CD4-positive, CD25-positive, alpha-beta regulatory T cell (primary cell): ENCODE results near the gene NOXO1. TPM values are rescaled to one million over a fixed set of nuclear protein-coding genes. Genes with fewer than 3 reads are reported as not detected.

Source experiments
- ATAC-seq, 2 donors: fragments of 150-1000 bp; cut with Tn5 transposase; one replicate each; pipeline ENCODE4 v1.10.0; 2021; ENCODE audit warnings: low read depth in 2 of 2, moderate number of reproducible peaks in 2 of 2, moderate library complexity in 1 of 2
- DNase-seq, 3 donors: peaks; one replicate each; pipeline versions ENCODE4 v3.0.0 to v3.0.0-alpha.2; 2012 to 2022; ENCODE audit warnings: mixed read lengths in 1 of 3
- H3K27ac ChIP-seq: one replicate; pipeline ENCODE4 v1.7.0; 2013; ENCODE audit warnings: mild to moderate bottlenecking, low read length; ENCODE audit not compliant: insufficient read depth, poor library complexity, severe bottlenecking
- H3K27me3 ChIP-seq: one replicate; pipeline ENCODE4 v1.7.0; 2013; ENCODE audit warnings: low read length; ENCODE audit not compliant: control insufficient read depth, insufficient read depth
- H3K36me3 ChIP-seq: one replicate; pipeline ENCODE4 v1.7.0; 2013; ENCODE audit warnings: mild to moderate bottlenecking, low read length, moderate library complexity; ENCODE audit not compliant: control insufficient read depth, insufficient read depth
- H3K4me1 ChIP-seq: 2 replicates; pipeline ENCODE4 v1.7.0; 2013; ENCODE audit warnings: mild to moderate bottlenecking, low read length; ENCODE audit not compliant: insufficient read depth, control insufficient read depth, poor library complexity, severe bottlenecking
- H3K4me3 ChIP-seq: one replicate; pipeline ENCODE4 v1.7.0; 2013; ENCODE audit warnings: low read depth, mild to moderate bottlenecking, low read length, moderate library complexity
- H3K9me3 ChIP-seq, 2 experiments: 1 replicate in 1 of 2; 2 replicates in 1 of 2; pipeline ENCODE4 v1.7.0; 2013; ENCODE audit warnings: low read length in 2 of 2, mild to moderate bottlenecking in 1 of 2, moderate library complexity in 1 of 2; ENCODE audit not compliant: control insufficient read depth in 2 of 2
- H3K27ac Mint-ChIP-seq, 3 donors: one replicate each; pipeline ENCODE4 v1.8.0; 2020 to 2022; ENCODE audit warnings: mild to moderate bottlenecking in 3 of 3, mixed read lengths in 3 of 3, moderate library complexity in 2 of 3
- H3K27me3 Mint-ChIP-seq: one replicate; pipeline ENCODE4 v1.8.0; 2022; ENCODE audit warnings: mild to moderate bottlenecking, mixed read lengths
- H3K36me3 Mint-ChIP-seq: one replicate; pipeline ENCODE4 v1.8.0; 2020; ENCODE audit warnings: mixed read lengths
- H3K4me1 Mint-ChIP-seq, 4 donors: one replicate each; pipeline ENCODE4 v1.8.0; 2020 to 2022; ENCODE audit warnings: mixed read lengths in 4 of 4, mild to moderate bottlenecking in 1 of 4
- H3K4me3 Mint-ChIP-seq, 4 donors: one replicate each; pipeline ENCODE4 v1.8.0; 2020 to 2022; ENCODE audit warnings: mild to moderate bottlenecking in 4 of 4, mixed read lengths in 4 of 4, moderate library complexity in 3 of 4
- H3K9me3 Mint-ChIP-seq, 7 donors: one replicate each; pipeline ENCODE4 v1.8.0; 2020 to 2022; ENCODE audit warnings: mixed read lengths in 7 of 7, mild to moderate bottlenecking in 3 of 7, moderate library complexity in 2 of 7
- polyA plus RNA-seq, 4 donors: library from polyadenylated mRNA; unstranded; fragments of 300-500 nt; fragmentation: Illumina TruSeq; gene quantifications; one replicate each; pipeline ENCODE4 v1.2.3, GENCODE V29; 2021
- total RNA-seq: library from RNA; stranded (reverse); gene quantifications from one replicate; pipeline ENCODE4 v1.2.3, GENCODE V29; 2022

Gene NOXO1, protein sequence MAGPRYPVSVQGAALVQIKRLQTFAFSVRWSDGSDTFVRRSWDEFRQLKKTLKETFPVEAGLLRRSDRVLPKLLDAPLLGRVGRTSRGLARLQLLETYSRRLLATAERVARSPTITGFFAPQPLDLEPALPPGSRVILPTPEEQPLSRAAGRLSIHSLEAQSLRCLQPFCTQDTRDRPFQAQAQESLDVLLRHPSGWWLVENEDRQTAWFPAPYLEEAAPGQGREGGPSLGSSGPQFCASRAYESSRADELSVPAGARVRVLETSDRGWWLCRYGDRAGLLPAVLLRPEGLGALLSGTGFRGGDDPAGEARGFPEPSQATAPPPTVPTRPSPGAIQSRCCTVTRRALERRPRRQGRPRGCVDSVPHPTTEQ
- total RNA-seq (0.47 TPM), polyA plus RNA-seq (under 1 TPM in 2 of 4 donors, not detected in 2; 0.16 to 0.35 TPM)

DNA sequence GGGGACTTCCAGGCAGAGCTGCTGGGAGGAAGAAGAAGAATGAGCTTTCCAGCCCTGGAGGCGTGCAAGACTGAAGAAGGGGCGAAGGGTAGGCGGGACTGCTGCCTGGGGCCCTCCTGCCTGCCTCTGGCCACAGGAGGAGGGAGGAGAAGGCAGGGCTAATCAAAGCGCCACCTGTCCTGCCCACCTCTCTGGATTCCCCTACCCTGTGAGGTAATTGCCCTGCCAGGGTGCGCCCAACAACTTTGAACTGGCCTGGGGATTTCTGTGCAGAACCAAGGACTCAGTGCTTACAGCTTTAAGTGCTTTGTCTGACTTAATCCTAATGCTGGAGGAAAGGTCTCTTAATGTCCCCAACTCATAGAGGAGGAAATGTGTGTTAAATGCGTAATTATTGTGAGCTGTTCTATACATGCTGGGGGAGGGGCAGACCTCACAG lies at the start of gene NOXO1:
TSS of gene NOXO1 (minus strand) at position 72 of the 439 bp plus-strand sequence. CDS start 290 bp downstream, outside the sequence.
- Histone ChIP-seq H3K27me3 (peaks cover 11% of the 10 kb centered on the region), H3K4me3 (no peak within 1 kb of the TSS), H3K36me3 (peaks cover 17% of the 10 kb centered on the region), H3K27ac (no peak within 1 kb of the TSS), H3K9me3 (no peaks in the 10 kb centered on the region), H3K4me1 (peaks cover 25% of the 10 kb centered on the region)
- H3K4me1 Mint-ChIP-seq: peaks cover 0 to 19% (median 6%) of the 10 kb centered on the region in 4 donors
- ATAC-seq (no peak), DNase-seq (no peak)
- peak within 1 kb of the TSS; percentile 72 to 92 (median 86) for H3K4me3 Mint-ChIP-seq
- H3K27me3 Mint-ChIP-seq: peaks cover 27% of the 10 kb centered on the region
- H3K36me3 Mint-ChIP-seq: no peaks in the 10 kb centered on the region
- no peak within 1 kb of the TSS for H3K27ac Mint-ChIP-seq
- no peaks in the 10 kb centered on the region for H3K9me3 Mint-ChIP-seq

DNA sequence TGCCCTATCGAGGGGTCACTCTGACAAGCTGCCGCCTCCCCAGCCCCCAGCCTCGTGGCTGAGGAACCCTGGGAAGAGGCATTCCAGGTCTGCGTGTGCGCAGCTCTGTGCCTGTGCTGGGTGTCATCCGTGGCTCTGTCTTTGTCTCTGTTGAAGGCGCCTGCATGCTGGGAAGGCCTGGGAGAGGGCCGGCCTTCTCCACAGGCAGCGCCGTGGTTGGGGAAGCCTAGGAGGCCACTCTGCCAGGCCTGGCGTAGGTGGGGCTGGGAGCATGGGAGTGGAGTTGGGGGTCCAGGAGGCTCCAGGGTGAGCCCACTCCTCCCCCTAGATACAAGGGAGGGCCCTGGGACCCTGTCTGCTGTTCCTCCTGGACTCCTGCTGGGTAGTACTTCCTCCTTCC lies 48.8 kb upstream of the NOXO1 start:
- Mint-ChIP-seq H3K36me3 (no peaks in the 10 kb centered on the region), H3K27ac (peak overlapping the region in 1 of 3 donors; percentile 56), H3K9me3 (no peaks in the 10 kb centered on the region), H3K4me1 (peaks cover 0 to 11% (median 2%) of the 10 kb centered on the region in 4 donors), H3K4me3 (peak overlapping the region in 3 of 4 donors; percentile 21 to 43 (median 28)), H3K27me3 (peaks cover 16% of the 10 kb centered on the region)
- Histone ChIP-seq H3K4me1 (peaks cover 14% of the 10 kb centered on the region), H3K9me3 (no peaks in the 10 kb centered on the region), H3K4me3 (no peak overlapping the region), H3K36me3 (no peaks in the 10 kb centered on the region), H3K27me3 (no peaks in the 10 kb centered on the region), H3K27ac (no peak overlapping the region)
- ATAC-seq: no peak
- no peak for DNase-seq

DNA sequence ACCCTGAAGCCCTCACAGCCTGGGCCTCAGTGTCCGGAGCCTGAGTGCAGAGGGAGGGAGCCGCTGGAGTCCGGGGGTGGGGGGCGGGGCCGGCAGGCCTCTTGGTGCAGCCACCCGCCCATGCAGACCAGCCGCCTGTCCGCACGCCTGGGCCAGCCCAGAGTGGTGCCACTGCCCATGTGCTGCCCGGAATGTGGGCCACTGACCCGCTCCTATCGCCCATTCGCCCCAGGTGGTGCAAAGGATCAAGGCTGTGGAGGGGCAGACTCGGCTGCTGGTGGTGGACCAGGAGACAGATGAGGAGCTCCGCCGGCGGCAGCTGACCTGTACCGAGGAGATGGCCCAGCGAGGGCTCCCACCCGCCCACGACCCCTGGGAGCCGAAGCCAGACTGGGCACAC lies 48.1 kb upstream of the NOXO1 start:
- no peak overlapping the region for H3K27ac Mint-ChIP-seq
- peaks cover 18% of the 10 kb centered on the region for H3K27me3 Mint-ChIP-seq
- Histone ChIP-seq H3K36me3 (no peaks in the 10 kb centered on the region), H3K27me3 (no peaks in the 10 kb centered on the region), H3K4me1 (peaks cover 14% of the 10 kb centered on the region), H3K27ac (no peak overlapping the region), H3K4me3 (no peak overlapping the region), H3K9me3 (no peaks in the 10 kb centered on the region)
- H3K4me3 Mint-ChIP-seq: peak overlapping the region in 1 of 4 donors; percentile 21
- H3K4me1 Mint-ChIP-seq: peaks cover 0 to 11% (median 2%) of the 10 kb centered on the region in 4 donors
- no peaks in the 10 kb centered on the region for H3K9me3 Mint-ChIP-seq
- H3K36me3 Mint-ChIP-seq: no peaks in the 10 kb centered on the region
- no peak for ATAC-seq
- no peak for DNase-seq

DNA sequence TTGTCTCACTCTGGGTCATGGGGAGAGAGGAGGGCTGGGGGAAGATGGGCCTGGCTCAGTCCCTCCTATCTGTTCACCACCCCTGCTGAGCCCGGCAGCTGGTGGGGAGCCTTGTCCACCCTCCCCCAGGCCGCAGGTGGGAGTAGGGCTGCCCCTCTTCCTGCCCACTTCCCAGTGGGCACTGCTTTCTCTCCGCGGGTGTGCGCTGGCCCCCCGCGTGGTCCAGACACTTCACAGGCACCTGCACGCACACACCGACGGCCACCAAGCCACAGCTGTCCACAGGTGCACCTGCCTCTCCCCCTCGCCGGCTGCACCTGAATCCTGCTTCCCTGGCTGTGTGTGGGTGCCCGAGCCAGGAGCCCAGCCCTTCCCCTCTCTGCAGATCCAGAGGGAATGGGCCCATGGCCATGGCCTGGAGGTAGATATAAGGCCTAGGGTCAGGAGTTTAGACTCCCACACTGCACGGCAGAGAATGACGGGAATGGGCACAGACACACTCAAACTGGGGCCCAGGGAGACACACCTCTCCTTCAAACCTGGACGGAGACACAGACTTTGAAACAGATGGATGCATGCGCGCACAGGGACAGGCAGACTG lies 47.5 kb upstream of the NOXO1 start:
- H3K27me3 ChIP-seq: no peaks in the 10 kb centered on the region

DNA sequence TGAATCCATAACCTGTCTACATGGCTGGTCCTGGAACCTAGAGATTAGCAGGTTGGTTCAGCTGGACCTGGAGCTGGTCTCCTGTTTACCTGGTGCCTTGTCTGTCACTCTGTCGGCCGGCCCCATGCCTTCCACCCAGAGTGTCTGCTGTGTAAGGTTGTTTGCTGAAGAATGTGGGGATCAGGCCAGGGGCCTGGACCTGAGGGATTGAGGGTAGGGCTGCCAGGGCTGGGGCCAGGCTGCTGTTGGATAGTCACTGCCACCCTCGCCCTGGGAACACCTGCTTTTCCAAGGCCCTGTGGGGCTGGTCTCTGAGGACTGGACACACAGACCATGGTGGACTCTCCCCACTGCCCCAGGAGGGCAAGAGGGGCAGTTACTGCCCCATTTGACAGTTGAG lies 46.9 kb upstream of the NOXO1 start:
- no peak overlapping the region for H3K27ac ChIP-seq
- ATAC-seq (no peak), DNase-seq (no peak)
- H3K4me1 ChIP-seq: peaks cover 22% of the 10 kb centered on the region
- H3K36me3 ChIP-seq: no peaks in the 10 kb centered on the region
- peaks cover 0 to 17% (median 3%) of the 10 kb centered on the region in 4 donors for H3K4me1 Mint-ChIP-seq
- no peak overlapping the region for H3K4me3 ChIP-seq
- H3K4me3 Mint-ChIP-seq: peak overlapping the region; percentile 4 to 82 (median 66)
- H3K9me3 Mint-ChIP-seq: no peaks in the 10 kb centered on the region
- H3K27ac Mint-ChIP-seq: peak overlapping the region in 1 of 3 donors; percentile 42
- peaks cover 24% of the 10 kb centered on the region for H3K27me3 Mint-ChIP-seq
- no peaks in the 10 kb centered on the region for H3K27me3 ChIP-seq
- no peaks in the 10 kb centered on the region for H3K36me3 Mint-ChIP-seq
- no peaks in the 10 kb centered on the region for H3K9me3 ChIP-seq

More for the DNA sequence above, 47.5 kb upstream of the NOXO1 start:
- ATAC-seq: no peak
- no peaks in the 10 kb centered on the region for H3K36me3 ChIP-seq
- H3K4me1 ChIP-seq: peaks cover 17% of the 10 kb centered on the region
- no peak overlapping the region for H3K27ac Mint-ChIP-seq
- H3K27ac ChIP-seq: no peak overlapping the region
- H3K36me3 Mint-ChIP-seq: no peaks in the 10 kb centered on the region
- H3K4me1 Mint-ChIP-seq: peaks cover 0 to 13% (median 2%) of the 10 kb centered on the region in 4 donors
- H3K4me3 ChIP-seq: no peak overlapping the region
- no peaks in the 10 kb centered on the region for H3K9me3 Mint-ChIP-seq
- H3K27me3 Mint-ChIP-seq: peaks cover 21% of the 10 kb centered on the region
- no peaks in the 10 kb centered on the region for H3K9me3 ChIP-seq
- no peak for DNase-seq
- H3K4me3 Mint-ChIP-seq: no peak overlapping the region

DNA sequence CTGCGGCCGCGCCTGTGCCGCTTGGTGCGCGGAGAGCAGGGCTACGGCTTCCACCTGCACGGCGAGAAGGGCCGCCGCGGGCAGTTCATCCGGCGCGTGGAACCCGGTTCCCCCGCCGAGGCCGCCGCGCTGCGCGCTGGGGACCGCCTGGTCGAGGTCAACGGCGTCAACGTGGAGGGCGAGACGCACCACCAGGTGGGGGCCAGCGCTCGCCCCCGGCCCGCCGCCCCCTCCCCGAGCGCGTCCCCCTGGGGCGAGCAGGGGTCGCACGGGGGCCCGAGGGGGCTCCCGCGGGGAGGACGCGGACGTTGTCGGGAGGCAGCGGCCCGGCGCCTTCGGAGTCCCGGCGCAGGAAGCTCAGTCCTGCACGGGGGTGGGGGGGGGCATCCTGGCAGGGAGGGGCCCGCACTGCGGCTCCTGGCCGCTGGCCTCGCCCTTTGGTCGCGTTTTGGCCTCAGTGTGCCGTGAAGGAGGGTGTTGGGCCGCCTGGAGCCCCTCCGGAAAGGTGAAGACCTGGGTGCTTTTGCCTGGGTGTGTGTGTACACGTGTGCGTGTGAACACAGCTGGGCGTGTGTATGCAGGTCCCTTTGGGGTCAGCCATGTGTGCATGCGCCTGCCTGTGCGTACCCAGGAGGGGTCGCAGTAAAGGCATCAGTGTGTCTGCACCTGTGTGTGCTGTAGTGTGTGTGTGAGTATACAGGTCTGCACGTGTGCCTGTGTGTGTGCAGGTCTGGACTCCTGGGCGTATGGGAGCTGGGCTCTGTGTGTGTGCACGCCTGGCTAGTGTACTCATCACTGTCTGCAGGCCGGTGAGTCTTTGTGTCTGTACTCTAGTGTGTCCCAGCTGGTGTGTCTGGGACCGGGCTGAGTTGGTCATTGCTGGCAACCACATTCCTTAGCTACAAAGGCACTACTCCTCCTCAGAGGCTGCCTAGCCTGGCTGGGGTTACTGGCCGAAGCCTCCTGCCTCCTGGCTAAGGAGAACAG lies 46.0 kb upstream of the NOXO1 start:
- peak overlapping the region in 1 of 3 donors; percentile 31 for H3K27ac Mint-ChIP-seq
- DNase-seq: no peak
- Histone ChIP-seq H3K4me1 (peaks cover 29% of the 10 kb centered on the region), H3K27me3 (no peaks in the 10 kb centered on the region), H3K4me3 (no peak overlapping the region), H3K36me3 (no peaks in the 10 kb centered on the region), H3K27ac (no peak overlapping the region), H3K9me3 (no peaks in the 10 kb centered on the region)
- H3K9me3 Mint-ChIP-seq: no peaks in the 10 kb centered on the region
- ATAC-seq: peak; percentile 6 to 7
- H3K27me3 Mint-ChIP-seq: peaks cover 32% of the 10 kb centered on the region
- no peaks in the 10 kb centered on the region for H3K36me3 Mint-ChIP-seq
- H3K4me1 Mint-ChIP-seq: peaks cover 0 to 23% (median 6%) of the 10 kb centered on the region in 4 donors
- peak overlapping the region; percentile 69 to 84 (median 83) for H3K4me3 Mint-ChIP-seq

DNA sequence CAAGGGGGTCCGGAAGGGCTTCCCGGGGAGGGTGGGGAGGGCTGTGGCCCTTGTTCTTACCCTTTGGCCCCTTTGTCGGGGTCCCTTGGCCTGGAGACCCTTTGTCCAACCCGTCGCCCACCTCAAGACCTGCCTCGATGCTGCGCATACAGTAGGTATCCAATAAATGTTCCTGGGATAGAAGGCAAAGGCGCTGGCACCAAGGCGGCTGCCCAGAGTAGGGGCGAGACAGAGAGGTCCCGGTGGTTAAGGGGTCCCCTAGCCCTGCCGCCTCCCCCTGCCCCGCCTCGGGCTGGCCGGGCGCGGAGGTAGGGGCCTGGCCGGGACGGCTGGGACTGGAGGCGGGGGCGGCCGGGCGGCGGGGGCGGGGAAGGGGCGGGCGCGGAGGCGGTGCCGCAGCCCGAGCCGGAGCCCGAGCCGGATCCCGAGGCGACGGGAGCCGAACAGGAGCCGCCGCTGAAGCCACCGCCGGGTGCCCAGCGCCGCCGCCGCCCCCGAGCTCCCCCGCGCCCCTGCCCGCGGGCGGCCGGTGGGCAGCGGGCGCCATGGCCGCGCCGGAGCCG lies 45.3 kb upstream of the NOXO1 start, which contains the start of gene NHERF2:
TSS of gene NHERF2 (plus strand) at position 442 of the 563 bp plus-strand sequence. CDS start at position 546, 104 bp downstream.
- H3K27ac ChIP-seq: no peak within 1 kb of the TSS

More for the DNA sequence above, 45.3 kb upstream of the NOXO1 start, which contains the start of gene NHERF2:
- Histone ChIP-seq H3K4me3 (no peak within 1 kb of the TSS), H3K27me3 (no peaks in the 10 kb centered on the region), H3K4me1 (peaks cover 29% of the 10 kb centered on the region), H3K36me3 (no peaks in the 10 kb centered on the region), H3K9me3 (no peaks in the 10 kb centered on the region)
- H3K9me3 Mint-ChIP-seq: no peaks in the 10 kb centered on the region
- H3K27me3 Mint-ChIP-seq: peaks cover 38% of the 10 kb centered on the region
- H3K4me1 Mint-ChIP-seq: peaks cover 0 to 23% (median 6%) of the 10 kb centered on the region in 4 donors
- no peaks in the 10 kb centered on the region for H3K36me3 Mint-ChIP-seq
- DNase-seq (peak in 1 of 3 donors; percentile 27), ATAC-seq (peak in 1 of 2 donors; percentile 20)
- H3K27ac Mint-ChIP-seq: peak within 1 kb of the TSS in 2 of 3 donors; percentile 31 to 56
- peak within 1 kb of the TSS; percentile 69 to 84 (median 83) for H3K4me3 Mint-ChIP-seq
